Heart left ventricle (tissue), 16 donors: Measurements from ENCODE around the gene MITF. TPM values are rescaled to one million over a fixed set of nuclear protein-coding genes. Genes with fewer than 3 reads are reported as not detected.

Experiments used
- ATAC-seq, 4 donors: fragments of 200-7000 bp; cut with Tn5 transposase; one replicate each; pipeline ENCODE4 v1.9.1; 2020 to 2022; ENCODE audit warnings: moderate library complexity in 4 of 4, mild to moderate bottlenecking in 3 of 4, moderate number of reproducible peaks in 1 of 4
- DNase-seq, 5 donors: peaks; one replicate each; pipeline ENCODE4 v3.0.0-alpha.2; 2020
- H3K27ac ChIP-seq, 12 donors: fragments of 200-600 bp; sonication (generic) in 4 of 12; one replicate each; pipeline versions ENCODE4 v1.5.0 to v1.8.0; 2016 to 2022; ENCODE audit warnings: mild to moderate bottlenecking in 2 of 12
- H3K27me3 ChIP-seq, 9 donors: fragments of 200-600 bp; sonication (generic) in 2 of 9; one replicate each; pipeline versions ENCODE4 v1.5.1 to v1.8.0; 2016 to 2022; ENCODE audit warnings: mild to moderate bottlenecking in 3 of 9
- H3K36me3 ChIP-seq, 9 donors: fragments of 200-600 bp; sonication (generic) in 2 of 9; one replicate each; pipeline versions ENCODE4 v1.5.0 to v1.8.0; 2018 to 2022; ENCODE audit warnings: mild to moderate bottlenecking in 2 of 9
- H3K4me1 ChIP-seq, 12 donors: fragments of 200-600 bp; sonication (generic) in 4 of 12; one replicate each; pipeline versions ENCODE4 v1.5.0 to v1.8.0; 2016 to 2022; ENCODE audit warnings: mild to moderate bottlenecking in 3 of 12
- H3K4me3 ChIP-seq, 12 donors: fragments of 200-600 bp; sonication (generic) in 4 of 12; one replicate each; pipeline versions ENCODE4 v1.5.0 to v1.8.0; 2017 to 2022; ENCODE audit warnings: mild to moderate bottlenecking in 9 of 12, moderate library complexity in 4 of 12
- H3K9me3 ChIP-seq, 12 donors: fragments of 200-600 bp; sonication (generic) in 4 of 12; one replicate each; pipeline versions ENCODE4 v1.5.0 to v1.8.0; 2016 to 2022; ENCODE audit warnings: mild to moderate bottlenecking in 1 of 12
- CTCF ChIP-seq, 12 donors: fragments of 200-600 bp; sonication (generic) in 4 of 12; IDR thresholded peaks; one replicate each; pipeline versions ENCODE4 v1.5.0 to v1.8.0; 2018 to 2022; ENCODE audit warnings: antibody characterized with exemption in 12 of 12, mild to moderate bottlenecking in 5 of 12
- POLR2A ChIP-seq, 2 donors: fragments of 450-650 bp; IDR thresholded peaks; one replicate each; pipeline ENCODE4 v1.6.1; 2017; ENCODE audit warnings: antibody characterized with exemption in 2 of 2, mild to moderate bottlenecking in 2 of 2, moderate library complexity in 2 of 2
- WGBS, 4 donors: extraction: QIAGEN DNeasy Blood & Tissue Kit in 2 of 4; methylation state at CpG; one replicate each; pipeline versions ENCODE4 v1.1.5 to v1.1.7; 2013 to 2018; 5-methylcytosine and 5-hydroxymethylcytosine counted together
- intact Hi-C, 10 donors: fragments of 100-400 bp; cut with DNase I; formaldehyde crosslinking; loops; one replicate each; pipeline versions ENCODE4 v1.11.1 to v1.14.2; 2022
- polyA plus RNA-seq, 2 donors: library from polyadenylated mRNA; stranded (reverse); fragments of 200-250 nt; gene quantifications; one replicate each; pipeline ENCODE4 v1.2.3, GENCODE V29; 2013
- total RNA-seq, 9 donors: library from RNA; depleted of rRNA in 2 of 9; stranded (reverse); fragments of >200 nt in 2 of 9; fragmentation: NEBNext Ultra II Directional in 3 of 9; extraction: Animal tissue kit (Norgen Biotek cat#: 25700) in 3 of 9; gene quantifications; one replicate each; pipeline versions ENCODE4 v1.1.0 to v1.2.4, GENCODE V29; 2016 to 2023
- donor health status: ischemic (EF 13 %, LVEDD 7.1; RV severe dilation, severe dysfunction).
- donor health status: healthy with polysubstance abuse.
- donor health status: DM: no; HTN: yes; CAD: no.
- donor health status: DM: no; HTN: no; CAD: no.
- donor health status: ischemic (EF 25% LVEDD 6.9; RV normal size, moderate dysfunction).
- donor health status: ischemic (EF 25% LVEDD 5.7; RV mildly dilated, moderate dysfunction).
- donor health status: healthy.
- donor health status: DM: yes; HTN: yes; CAD: no.
- donor health status: ischemic (EF 35%, LVEDD 5.7; RV mildly dilated, moderate dysfunction).
- donor health status: nonischemic (EF 11% LVEDD 7.7; RV severe dilation, severe dysfunction).
- donor health status: DM: yes; HTN: yes; CAD: no.
- donor health status: PGD.
- donor health status: ischemic (EF 29% LVEDD 5.4; RV normal size, mild dysfunction).
- donor health status: nonischemic (EF 23%, LVEDD 6.1; RV moderate dilation, normal function).

MITF gene
- total and polyA plus RNA-seq, 11 donors: 17.9 to 114 (median 81.1) TPM

GRCh38 chr3:69941439-69942176 is 202.3 kb downstream of the MITF start:
- TF ChIP-seq POLR2A (IDR thresholded peaks at IDR 0.05) (no peak), CTCF (IDR thresholded peaks at IDR 0.05) (no peak)
- Histone ChIP-seq H3K27me3 (no peaks in the 10 kb centered on the region), H3K4me1 (peaks cover 0 to 10% (median 1%) of the 10 kb centered on the region in 12 donors), H3K27ac (no peak overlapping the region), H3K4me3 (no peak overlapping the region), H3K36me3 (peaks cover 0 to 69% (median 17%) of the 10 kb centered on the region in 9 donors), H3K9me3 (no peaks in the 10 kb centered on the region)
- 86 to 89% (median 88%) methylated on average over 3 of the region's 3 CpGs for WGBS, 4 donors
- DNase-seq: no peak
- ATAC-seq: no peak
- intact Hi-C loops: loop anchor here in 1 of 10 donors (10.0 kb wide), 1 partner anchor 147 kb away; no protein-coding TSS in a partner anchor

GRCh38 chr3:69944931-69945493 is 205.7 kb downstream of the MITF start:
- TF ChIP-seq POLR2A (IDR thresholded peaks at IDR 0.05) (no peak), CTCF (IDR thresholded peaks at IDR 0.05) (no peak)
- no peaks in the 10 kb centered on the region for H3K9me3 ChIP-seq
- 57 to 69% (median 63%) methylated on average over 3 of the region's 3 CpGs for WGBS, 4 donors
- no peaks in the 10 kb centered on the region for H3K27me3 ChIP-seq
- DNase-seq: no peak
- H3K27ac ChIP-seq: no peak overlapping the region
- H3K4me3 ChIP-seq: no peak overlapping the region
- peaks cover 0 to 63% (median 26%) of the 10 kb centered on the region in 9 donors for H3K36me3 ChIP-seq
- intact Hi-C loops: loop anchor here in 8 of 10 donors (5.0 to 10.0 kb wide), 4 partner anchors 150 to 253 kb away; no protein-coding TSS in a partner anchor
- H3K4me1 ChIP-seq: peaks cover 0 to 13% (median 1%) of the 10 kb centered on the region in 12 donors
- no peak for ATAC-seq

DNA sequence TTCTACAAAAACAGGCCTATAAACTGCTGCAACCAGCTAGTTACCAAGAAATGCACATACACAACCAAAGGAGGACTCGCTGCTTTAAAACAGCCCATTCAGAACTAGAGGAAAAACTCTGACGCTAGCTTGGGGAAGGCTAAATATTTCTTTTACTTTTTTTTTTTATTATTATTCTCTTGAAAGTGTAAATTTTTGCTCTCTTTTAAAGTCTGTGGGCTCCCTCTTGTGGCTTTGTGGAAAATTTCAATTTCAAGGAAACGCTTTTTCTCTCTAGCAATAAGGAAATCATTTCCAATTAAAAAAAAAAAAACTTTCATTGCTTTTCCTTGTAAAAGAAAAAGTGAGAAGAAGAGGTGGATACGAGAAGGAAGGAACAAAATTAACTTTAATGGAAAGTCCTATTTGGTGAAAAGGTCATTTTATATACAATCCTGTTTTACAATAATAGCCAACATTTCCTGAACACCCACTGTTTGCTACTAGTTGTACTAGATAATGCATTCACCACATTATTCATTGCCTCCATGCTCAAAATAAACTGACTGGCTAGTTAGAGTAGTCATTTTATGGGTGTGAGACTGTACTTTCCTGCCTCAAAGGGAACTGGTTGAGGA is 209.1 kb downstream of the MITF start:
- intact Hi-C loops: loop anchor here in 9 of 10 donors (2.0 to 10.0 kb wide), 5 partner anchors 154 to 258 kb away; no protein-coding TSS in a partner anchor
- Histone ChIP-seq H3K4me1 (peaks cover 0 to 13% (median 1%) of the 10 kb centered on the region in 12 donors), H3K4me3 (no peak overlapping the region), H3K27me3 (no peaks in the 10 kb centered on the region), H3K27ac (peak overlapping the region in 1 of 12 donors; percentile 26), H3K36me3 (peaks cover 0 to 65% (median 25%) of the 10 kb centered on the region in 9 donors), H3K9me3 (no peaks in the 10 kb centered on the region)
- ATAC-seq (no peak), DNase-seq (no peak)
- WGBS, 4 donors: 22 to 31% (median 25%) methylated on average over 4 of the region's 4 CpGs
- TF ChIP-seq CTCF (IDR thresholded peaks at IDR 0.05): peak; percentile 42 to 77 (median 60)
- TF ChIP-seq POLR2A (IDR thresholded peaks at IDR 0.05): no peak

DNA sequence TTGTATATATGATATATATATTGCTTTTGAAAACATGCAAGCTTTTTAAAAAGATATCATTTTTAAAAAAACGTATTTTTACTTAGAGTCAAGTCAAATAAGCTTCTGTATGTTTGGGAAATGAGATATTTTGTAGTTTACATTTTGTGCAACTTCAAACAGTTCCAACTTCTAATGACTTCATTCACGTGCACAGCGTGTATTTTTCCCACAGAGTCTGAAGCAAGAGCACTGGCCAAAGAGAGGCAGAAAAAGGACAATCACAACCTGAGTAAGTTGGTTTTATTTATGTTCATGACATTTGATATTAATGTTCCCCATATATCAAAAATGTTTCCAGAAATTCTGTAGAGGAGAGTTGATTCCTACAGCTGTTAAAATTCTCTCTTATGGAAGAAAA is 212.4 kb downstream of the MITF start:
- Histone ChIP-seq H3K27ac (no peak overlapping the region), H3K27me3 (no peaks in the 10 kb centered on the region), H3K36me3 (peaks cover 0 to 64% (median 25%) of the 10 kb centered on the region in 9 donors), H3K4me1 (peaks cover 0 to 8% (median 0%) of the 10 kb centered on the region in 12 donors), H3K4me3 (no peak overlapping the region), H3K9me3 (no peaks in the 10 kb centered on the region)
- DNase-seq (no peak), ATAC-seq (no peak)
- intact Hi-C loops: no loop called here
- TF ChIP-seq POLR2A (IDR thresholded peaks at IDR 0.05) (no peak), CTCF (IDR thresholded peaks at IDR 0.05) (no peak)
- 73 to 84% (median 80%) methylated on average over 3 of the region's 3 CpGs for WGBS, 4 donors
